ENCODE measurements around the gene RFXAP.
"Not testable (repeated sequence)": the region's sequence is repeated elsewhere in the genome, so short reads cannot be mapped to it uniquely, and the experiment has no call there.

Gene RFXAP

GRCh38 chr13:36818804-36819738 is at the start of gene RFXAP:
Gene RFXAP, plus strand, starts transcription at chr13:36819222. Its CDS starts 136 bp downstream, at chr13:36819358.
- DNase-seq (ENCODE audit: low spot score) = peak; percentile 92

GRCh38 chr13:36769545-36769944 is 49.5 kb upstream of the RFXAP start:
- no peak for DNase-seq (ENCODE audit: low spot score)

GRCh38 chr13:36770741-36771140 is 48.3 kb upstream of the RFXAP start:
- no peak for DNase-seq (ENCODE audit: low spot score)

GRCh38 chr13:36772853-36773252 is 46.2 kb upstream of the RFXAP start:
- DNase-seq (ENCODE audit: low spot score) = no peak

GRCh38 chr13:36774931-36775330 is 44.1 kb upstream of the RFXAP start:
- DNase-seq (ENCODE audit: low spot score) = no peak

- DNase-seq (ENCODE audit: low spot score) = no peak
Observed at GRCh38 chr13:36776175-36776574, 42.8 kb upstream of the RFXAP start.

- DNase-seq (ENCODE audit: low spot score) = peak; percentile 19
Observed at GRCh38 chr13:36778083-36778671, 40.8 kb upstream of the RFXAP start.

- DNase-seq (ENCODE audit: low spot score) = no peak
Observed at GRCh38 chr13:36783890-36784289, 35.1 kb upstream of the RFXAP start.

- not testable (repeated sequence) for DNase-seq (ENCODE audit: low spot score)
Observed at GRCh38 chr13:36786175-36786574, 32.8 kb upstream of the RFXAP start.

- DNase-seq (ENCODE audit: low spot score) = no peak
Observed at GRCh38 chr13:36787181-36787580, 31.8 kb upstream of the RFXAP start.

- DNase-seq (ENCODE audit: low spot score) = no peak
Observed at GRCh38 chr13:36788276-36788675, 30.7 kb upstream of the RFXAP start.

GRCh38 chr13:36789061-36789460 is 30.0 kb upstream of the RFXAP start:
- DNase-seq (ENCODE audit: low spot score) = no peak

- no peak for DNase-seq (ENCODE audit: low spot score)
Observed at GRCh38 chr13:36789730-36790129, 29.3 kb upstream of the RFXAP start.

GRCh38 chr13:36794706-36795105 is 24.3 kb upstream of the RFXAP start:
- no peak for DNase-seq (ENCODE audit: low spot score)

GRCh38 chr13:36795463-36795862 is 23.6 kb upstream of the RFXAP start:
- DNase-seq (ENCODE audit: low spot score) = no peak

GRCh38 chr13:36796052-36796451 is 23.0 kb upstream of the RFXAP start:
- no peak for DNase-seq (ENCODE audit: low spot score)

- no peak for DNase-seq (ENCODE audit: low spot score)
Observed at GRCh38 chr13:36801035-36801434, 18.0 kb upstream of the RFXAP start.

- no peak for DNase-seq (ENCODE audit: low spot score)
Observed at GRCh38 chr13:36804588-36804987, 14.4 kb upstream of the RFXAP start.

GRCh38 chr13:36806102-36806501 is 12.9 kb upstream of the RFXAP start:
- DNase-seq (ENCODE audit: low spot score) = no peak

GRCh38 chr13:36807616-36808015 is 11.4 kb upstream of the RFXAP start:
- DNase-seq (ENCODE audit: low spot score) = no peak

- DNase-seq (ENCODE audit: low spot score) = no peak
Observed at GRCh38 chr13:36813225-36813624, 5.8 kb upstream of the RFXAP start.

GRCh38 chr13:36814465-36814864 is 4.6 kb upstream of the RFXAP start:
- no peak for DNase-seq (ENCODE audit: low spot score)

GRCh38 chr13:36815062-36815461 is 4.0 kb upstream of the RFXAP start:
- DNase-seq (ENCODE audit: low spot score) = no peak
